Measurements from ENCODE around the gene CCDC85C. TPM values are rescaled to one million over a fixed set of nuclear protein-coding genes. Genes with fewer than 3 reads are reported as not detected.

The CCDC85C gene
- total RNA-seq, 1 donor from 2014 or later = 25.0 TPM

GRCh38 chr14:99516156-99516870, 87.7 kb downstream of the CCDC85C start:
- ATAC-seq (no peak), DNase-seq (ENCODE audit: low spot score) (peak; percentile 41)

DNA sequence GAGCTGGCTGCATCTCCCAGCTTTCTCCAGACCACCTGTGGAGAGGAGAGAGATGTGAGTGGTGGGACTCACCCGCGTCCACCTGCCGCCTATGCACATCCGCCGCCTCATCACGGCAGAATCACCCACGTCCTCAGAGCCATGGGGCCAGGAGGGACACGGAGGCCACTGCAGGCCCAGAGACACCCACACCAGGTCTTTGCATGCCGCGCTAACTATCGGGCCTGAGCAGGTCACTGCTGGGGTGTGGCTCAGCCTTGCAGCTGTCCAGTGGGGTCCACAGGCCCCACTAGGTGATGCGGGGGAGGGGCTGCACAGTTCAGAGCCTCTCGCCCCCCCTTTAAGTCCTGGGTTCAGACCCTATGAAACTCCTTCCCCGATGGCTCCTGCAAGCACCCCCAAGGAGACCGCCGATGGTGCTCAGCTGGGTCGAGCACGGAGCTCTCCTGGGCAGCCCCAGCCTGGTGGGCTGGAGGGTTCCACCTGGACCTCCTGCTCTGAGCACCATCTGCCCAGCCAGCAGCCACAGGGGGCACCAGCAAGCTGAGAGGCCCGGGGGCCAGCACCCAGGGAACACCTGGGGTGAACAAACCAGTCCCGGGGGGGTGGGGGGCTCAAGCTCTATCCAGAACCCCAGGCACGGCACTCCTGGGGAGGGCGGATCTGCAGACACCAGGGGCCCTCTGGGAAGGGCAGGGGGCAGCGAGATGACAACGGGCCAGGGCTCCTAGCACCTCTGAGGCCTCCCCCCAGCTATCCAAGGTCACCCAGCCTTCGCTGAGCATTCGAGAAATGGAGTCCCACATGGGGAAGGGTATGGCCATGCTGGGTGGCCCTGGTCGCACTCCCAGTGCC, 88.5 kb downstream of the CCDC85C start:
- ATAC-seq = no peak

DNA sequence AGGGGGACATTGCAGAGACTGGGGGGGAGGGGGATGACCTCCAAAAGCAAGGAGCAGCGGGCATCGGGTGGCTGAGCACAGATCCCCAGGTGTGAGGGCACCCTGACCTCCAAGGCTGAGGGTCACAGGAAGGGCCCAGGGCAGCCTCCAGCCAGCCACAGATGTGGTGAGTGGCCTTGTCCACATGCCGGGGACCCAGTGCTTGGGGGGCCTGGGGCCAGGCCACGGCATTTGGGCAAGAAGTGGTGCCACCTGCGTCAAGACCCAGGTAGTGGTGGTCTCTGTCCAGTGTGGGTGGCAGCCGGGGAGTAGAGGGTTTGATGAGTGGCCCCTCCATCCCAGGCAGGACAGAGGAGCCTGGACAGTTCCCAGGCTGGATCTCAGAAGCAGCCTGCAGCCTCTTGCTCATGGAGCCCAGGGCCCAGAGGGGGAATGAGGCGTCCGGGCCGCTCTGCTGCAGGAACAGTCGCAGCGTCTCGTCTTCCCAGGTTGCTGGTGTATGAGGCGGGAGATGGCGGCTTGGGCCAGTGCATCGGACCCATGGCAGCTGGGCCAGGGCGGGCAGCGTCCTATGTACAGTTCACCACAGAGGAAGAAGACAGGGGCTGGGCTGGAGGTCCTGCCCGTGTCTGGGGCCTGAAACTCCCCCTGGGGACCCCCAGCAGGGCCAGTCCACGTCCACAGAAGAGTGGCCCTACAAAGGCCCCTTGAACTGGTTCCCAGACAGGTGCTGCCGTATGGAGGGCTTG, 89.3 kb downstream of the CCDC85C start:
- peak; percentile 42 for DNase-seq (ENCODE audit: low spot score)
- ATAC-seq = no peak

More for the DNA sequence above, 88.5 kb downstream of the CCDC85C start:
- DNase-seq (ENCODE audit: low spot score) = peak; percentile 45

GRCh38 chr14:99513946-99514551, 90.0 kb downstream of the CCDC85C start:
- DNase-seq (ENCODE audit: low spot score) = peak; percentile 44
- no peak for ATAC-seq

GRCh38 chr14:99513183-99513694, 90.8 kb downstream of the CCDC85C start:
- ATAC-seq (no peak), DNase-seq (ENCODE audit: low spot score) (peak; percentile 43)

GRCh38 chr14:99512571-99513182, 91.3 kb downstream of the CCDC85C start:
- DNase-seq (ENCODE audit: low spot score) (no peak), ATAC-seq (no peak)

DNA sequence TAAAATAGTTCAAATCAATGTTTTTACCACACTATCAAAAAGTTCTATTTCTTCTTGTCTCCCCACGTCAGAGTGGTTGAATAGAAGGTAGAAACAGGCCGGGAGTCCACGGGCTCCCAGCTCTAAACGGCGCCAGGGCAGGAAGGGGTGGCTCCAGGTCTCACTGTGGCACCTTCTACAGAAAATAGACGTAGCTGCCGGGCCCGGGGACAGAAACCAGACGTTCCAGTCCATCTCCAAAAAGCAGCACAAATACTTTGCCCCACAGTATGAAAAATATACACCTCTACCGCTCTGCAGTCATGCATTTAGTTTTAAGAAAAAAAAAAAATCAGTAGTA, 91.9 kb downstream of the CCDC85C start:
- DNase-seq (ENCODE audit: low spot score) = no peak

DNA sequence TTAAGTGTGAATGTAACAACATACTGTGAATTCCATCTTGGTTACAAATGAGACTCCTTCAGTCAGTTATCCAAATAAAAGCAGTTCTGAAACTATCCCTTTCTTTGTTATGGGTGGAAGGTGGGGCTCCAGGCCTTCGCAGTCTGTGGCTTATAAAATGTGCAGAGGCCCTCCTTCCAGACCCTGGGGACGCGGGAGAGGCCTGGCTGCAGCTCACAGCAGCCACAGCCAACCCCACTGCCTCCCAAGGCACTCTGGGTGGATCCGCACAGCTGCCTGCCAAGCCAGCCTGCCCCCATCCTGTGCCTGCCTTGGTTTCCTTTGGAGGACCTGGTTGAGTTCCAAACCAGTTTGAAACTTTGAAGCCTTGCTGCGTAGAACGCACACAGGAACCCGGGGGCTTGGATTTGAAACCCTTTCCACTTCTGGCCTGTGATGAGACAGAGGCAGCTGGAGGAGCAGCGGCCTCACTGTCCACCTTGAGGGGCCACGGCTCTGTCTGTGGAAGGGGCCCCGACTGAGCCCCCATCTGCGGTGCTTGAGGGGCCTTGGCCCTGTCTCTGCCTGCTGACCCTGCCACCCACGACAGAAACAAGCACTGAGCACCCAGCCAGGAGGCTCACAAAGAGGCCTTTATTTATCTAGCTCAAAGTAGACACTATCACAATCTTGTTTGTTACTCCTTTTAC, 92.4 kb downstream of the CCDC85C start:
- DNase-seq (ENCODE audit: low spot score) = no peak
- ATAC-seq = no peak

More for the DNA sequence above, 91.9 kb downstream of the CCDC85C start:
- ATAC-seq = no peak

GRCh38 chr14:99510556-99511139, 93.4 kb downstream of the CCDC85C start:
- ATAC-seq = no peak

GRCh38 chr14:99509871-99510555, 94.0 kb downstream of the CCDC85C start:
- no peak for ATAC-seq
- DNase-seq (ENCODE audit: low spot score) = no peak

More at GRCh38 chr14:99510556-99511139, 93.4 kb downstream of the CCDC85C start:
- no peak for DNase-seq (ENCODE audit: low spot score)

DNA sequence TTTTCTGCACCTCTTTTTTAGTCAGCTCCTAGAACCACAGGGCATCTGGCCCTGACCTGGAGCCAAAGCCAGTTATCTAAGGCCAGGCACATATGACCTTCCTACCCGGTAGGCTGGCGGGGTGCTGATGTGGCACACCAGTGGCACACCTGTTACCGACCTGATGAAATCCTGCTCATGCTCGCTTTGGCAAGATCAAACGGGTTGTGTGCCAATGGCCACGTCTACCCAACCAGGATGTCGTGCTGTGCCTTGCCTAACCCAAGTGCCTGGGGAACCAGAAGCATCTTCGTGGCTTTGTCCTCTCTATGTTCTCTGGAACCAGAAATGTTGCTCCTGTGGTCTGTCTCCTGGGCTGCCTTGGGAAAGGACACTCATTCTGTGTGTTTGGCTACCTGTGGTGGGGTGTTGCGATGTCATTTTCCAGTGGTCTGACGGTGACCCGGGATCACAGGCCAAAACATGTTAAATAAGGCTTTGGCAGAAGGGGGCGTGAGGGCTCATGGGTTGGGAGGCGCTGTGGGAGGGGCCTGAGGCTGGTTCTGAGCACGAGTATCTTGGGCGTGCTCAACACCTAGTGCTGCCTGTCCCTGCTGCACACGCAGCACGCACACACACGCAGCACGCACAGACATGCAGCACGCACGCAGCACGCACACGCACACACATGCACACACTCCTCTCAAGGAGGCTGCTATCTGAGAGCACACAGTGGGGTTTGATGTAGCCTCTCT, 94.9 kb downstream of the CCDC85C start:
- DNase-seq (ENCODE audit: low spot score) (peak; percentile 92), ATAC-seq (peak; percentile 87)

GRCh38 chr14:99507860-99508640, 96.0 kb downstream of the CCDC85C start:
- peak; percentile 5 for ATAC-seq
- no peak for DNase-seq (ENCODE audit: low spot score)

- ATAC-seq = no peak
- DNase-seq (ENCODE audit: low spot score) = no peak
Measured at GRCh38 chr14:99506276-99506675, 97.7 kb downstream of the CCDC85C start.

DNA sequence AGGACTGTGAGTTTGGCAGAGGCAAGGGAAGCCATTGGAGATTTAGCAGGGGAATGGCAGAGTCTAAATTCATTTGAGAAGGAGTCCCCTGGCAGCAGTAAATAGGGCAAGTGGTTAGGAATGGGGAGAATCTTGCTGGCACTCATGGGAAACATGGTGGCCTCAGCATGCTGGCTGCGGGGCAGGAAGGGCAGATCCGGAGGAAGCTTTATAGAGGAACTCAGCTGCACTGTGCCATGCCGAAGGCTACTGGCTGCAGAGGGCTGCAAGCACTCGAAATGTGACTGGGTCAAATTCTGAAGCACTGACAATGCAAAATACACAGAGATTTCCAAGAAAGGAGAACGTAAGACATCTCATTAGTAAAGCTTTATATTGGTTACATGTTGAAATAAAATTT, 98.9 kb downstream of the CCDC85C start:
- DNase-seq (ENCODE audit: low spot score) (no peak), ATAC-seq (no peak)

- DNase-seq (ENCODE audit: low spot score) (no peak), ATAC-seq (no peak)
Measured at GRCh38 chr14:99503848-99504453, 100.1 kb downstream of the CCDC85C start.

- ATAC-seq (no peak), DNase-seq (ENCODE audit: low spot score) (no peak)
Measured at GRCh38 chr14:99502989-99503421, 101.0 kb downstream of the CCDC85C start.

DNA sequence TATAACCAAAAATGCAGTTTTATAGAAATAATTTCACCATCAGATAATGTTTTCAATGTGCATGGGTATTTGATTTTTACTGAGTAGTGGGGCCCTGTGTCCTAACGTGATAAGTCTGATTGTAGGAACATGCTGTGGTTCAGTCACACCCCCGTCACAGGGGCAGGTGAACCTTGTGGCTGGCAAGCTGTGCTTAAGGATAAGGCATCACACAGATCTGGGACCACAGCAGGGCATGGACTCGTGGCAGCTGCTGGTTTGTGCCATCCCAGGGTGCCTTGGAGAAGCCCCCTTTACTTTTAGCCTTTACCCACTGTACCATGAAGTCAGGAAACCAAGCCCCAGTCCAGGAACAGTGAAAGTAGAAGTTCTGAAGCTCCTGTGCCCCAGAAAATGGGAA, 106.1 kb downstream of the CCDC85C start:
- DNase-seq (ENCODE audit: low spot score) (no peak), ATAC-seq (no peak)

All from left lobe of liver (tissue), 2 donors.